CD4-positive, alpha-beta T cell treated with Interleukin-10 for 1 hour (primary cell): Measurements from ENCODE around the gene PGA5.
"Not testable (repeated sequence)": the region's sequence is repeated elsewhere in the genome, so short reads cannot be mapped to it uniquely, and the experiment has no call there.

Experiments
- DNase-seq: peaks from one replicate; pipeline ENCODE4 v3.0.0-alpha.2; 2020

The PGA5 gene

GRCh38 chr11:61229458-61229857, 11.5 kb upstream of the PGA5 start:
- DNase-seq, result not testable (repeated sequence)

DNA sequence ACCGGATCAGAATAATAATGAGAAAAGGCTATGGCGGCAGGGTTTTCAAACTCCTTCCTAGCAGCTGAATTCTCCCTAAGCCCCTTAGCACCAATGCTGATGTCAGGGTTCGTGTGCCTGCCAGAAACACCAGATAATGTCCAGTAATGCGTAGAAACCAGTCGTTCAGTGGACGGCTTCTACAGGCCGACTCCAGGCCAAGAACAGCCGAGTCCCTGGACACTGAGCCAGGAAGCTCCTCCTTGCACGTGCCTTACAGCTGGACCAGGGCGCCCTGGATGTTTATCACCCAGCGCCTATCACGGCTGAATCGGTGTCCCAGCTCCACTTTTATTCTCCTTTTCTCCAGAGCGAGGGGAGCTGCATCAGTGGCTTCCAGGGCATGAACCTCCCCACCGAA, 9.9 kb upstream of the PGA5 start:
- not testable (repeated sequence) for DNase-seq

DNA sequence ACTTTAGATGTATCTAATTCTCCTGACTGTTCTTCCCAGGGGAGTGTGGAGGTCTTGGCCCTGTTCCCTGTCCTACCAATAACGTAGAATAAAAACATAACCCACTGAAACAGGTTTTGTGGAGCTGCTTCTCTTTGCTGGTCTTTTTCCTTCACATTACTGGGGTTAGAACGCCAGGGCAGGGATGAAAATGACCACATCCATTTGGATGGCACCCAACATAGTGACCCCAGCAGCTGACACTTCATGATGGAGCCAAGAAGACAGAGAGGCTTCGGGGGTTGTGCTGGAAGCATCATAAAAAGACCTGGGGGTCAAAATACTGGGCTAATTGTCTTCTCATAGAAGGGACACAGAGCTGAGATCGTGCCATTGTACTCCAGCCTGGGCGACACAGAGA, 9.4 kb upstream of the PGA5 start:
- DNase-seq, result not testable (repeated sequence)

- DNase-seq, result not testable (repeated sequence)
These were observed 8.3 kb upstream of the PGA5 start for GRCh38 chr11:61232548-61233145.

GRCh38 chr11:61237130-61237529, 3.8 kb upstream of the PGA5 start:
- not testable (repeated sequence) for DNase-seq

- DNase-seq, result not testable (repeated sequence)
These were observed 687 bp upstream of the PGA5 start for GRCh38 chr11:61240288-61240687.

DNA sequence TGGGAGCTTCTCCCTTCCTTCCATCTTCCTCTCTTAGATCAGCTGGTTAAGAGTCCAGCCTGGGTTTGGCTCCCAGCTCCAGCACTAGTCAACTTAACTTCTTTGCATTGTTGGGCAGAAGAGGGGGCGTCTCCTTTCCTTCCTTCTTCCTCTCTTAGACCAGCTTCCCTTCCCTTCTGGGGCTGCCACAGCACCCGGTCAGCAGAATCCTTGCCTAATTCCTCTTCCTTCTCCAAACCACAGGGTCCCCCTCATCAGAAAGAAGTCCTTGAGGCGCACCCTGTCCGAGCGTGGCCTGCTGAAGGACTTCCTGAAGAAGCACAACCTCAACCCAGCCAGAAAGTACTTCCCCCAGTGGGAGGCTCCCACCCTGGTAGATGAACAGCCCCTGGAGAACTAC, 551 bp downstream of the PGA5 start:
- DNase-seq, result not testable (repeated sequence)

- DNase-seq, result not testable (repeated sequence)
These were observed 4.4 kb downstream of the PGA5 start for GRCh38 chr11:61245284-61245964.

- not testable (repeated sequence) for DNase-seq
These were observed 7.1 kb downstream of the PGA5 start for GRCh38 chr11:61248071-61248470.

GRCh38 chr11:61249201-61249600, 8.2 kb downstream of the PGA5 start:
- not testable (repeated sequence) for DNase-seq

DNA sequence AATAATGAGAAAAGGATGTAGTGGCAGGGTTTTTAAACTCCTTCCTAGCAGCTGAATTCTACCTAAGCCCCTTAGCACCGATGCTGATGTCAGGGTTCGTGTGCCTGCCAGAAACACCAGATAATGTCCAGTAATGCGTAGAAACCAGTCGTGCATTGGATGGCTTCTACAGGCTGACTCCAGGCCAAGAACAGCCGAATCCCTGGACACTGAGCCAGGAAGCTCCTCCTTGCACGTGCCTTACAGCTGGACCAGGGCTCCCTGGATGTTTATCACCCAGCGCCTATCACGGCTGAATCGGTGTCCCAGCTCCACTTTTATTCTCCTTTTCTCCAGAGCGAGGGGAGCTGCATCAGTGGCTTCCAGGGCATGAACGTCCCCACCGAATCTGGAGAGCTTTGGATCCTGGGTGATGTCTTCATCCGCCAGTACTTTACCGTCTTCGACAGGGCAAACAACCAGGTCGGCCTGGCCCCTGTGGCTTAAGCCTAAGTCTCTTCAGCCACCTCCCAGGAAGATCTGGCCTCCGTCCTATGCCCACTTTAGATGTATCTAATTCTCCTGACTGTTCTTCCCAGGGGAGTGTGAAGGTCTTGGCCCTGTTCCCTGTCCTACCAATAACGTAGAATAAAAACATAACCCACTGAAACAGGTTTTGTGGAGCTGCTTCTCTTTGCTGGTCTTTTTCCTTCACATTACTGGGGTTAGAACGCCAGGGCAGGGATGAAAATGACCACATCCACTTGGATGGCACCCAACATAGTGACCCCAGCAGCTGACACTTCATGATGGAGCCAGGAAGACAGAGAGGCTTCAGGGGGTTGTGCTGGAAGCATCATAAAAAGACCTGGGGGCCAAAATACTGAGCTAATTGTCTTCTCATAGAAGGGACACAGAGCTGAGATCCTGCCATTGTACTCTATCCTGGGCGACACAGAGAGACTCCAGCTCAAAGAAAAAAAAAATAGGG, 10.1 kb downstream of the PGA5 start:
- not testable (repeated sequence) for DNase-seq

- DNase-seq, result not testable (repeated sequence)
These were observed 11.4 kb downstream of the PGA5 start for GRCh38 chr11:61252332-61252731.

- peak; percentile 62 for DNase-seq
These were observed 13.5 kb downstream of the PGA5 start for GRCh38 chr11:61254403-61255025.

DNA sequence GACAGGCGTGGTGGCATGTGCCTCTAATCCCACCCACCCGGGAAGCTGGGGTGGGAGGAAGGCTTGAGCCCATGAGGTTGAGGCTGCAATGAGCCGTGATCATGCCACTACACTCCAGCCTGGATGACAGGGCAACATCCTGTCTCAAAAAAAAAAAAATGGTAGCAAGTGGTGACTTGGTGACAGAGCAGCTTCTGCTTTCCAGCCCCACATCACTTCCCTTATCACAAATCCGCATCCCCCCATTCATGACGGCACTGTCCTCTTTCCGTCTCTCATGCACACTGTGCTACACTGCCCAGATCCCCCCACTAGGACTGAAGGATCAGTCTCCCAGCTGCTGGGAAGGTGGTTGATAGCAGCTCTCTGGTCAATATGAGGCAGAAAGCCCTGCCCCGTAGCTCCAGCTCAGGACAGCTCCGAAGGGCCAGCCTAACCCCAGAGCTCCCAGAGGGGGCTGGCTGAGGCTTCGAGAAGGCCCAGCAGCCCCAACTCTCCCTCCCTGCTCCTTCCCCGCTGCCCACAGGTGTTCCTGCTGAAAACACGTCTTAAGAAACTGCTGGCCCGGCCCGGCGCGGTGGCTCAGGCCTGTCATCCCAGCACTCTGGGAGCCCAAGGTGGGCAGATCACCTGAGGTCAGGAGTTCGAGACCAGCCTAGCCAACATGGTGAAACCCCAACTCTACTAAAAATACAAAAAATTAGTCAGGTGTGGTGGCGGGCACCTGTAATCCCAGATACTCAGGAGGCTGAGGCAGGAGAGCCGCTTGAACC, 15.9 kb downstream of the PGA5 start:
- DNase-seq, result no peak

DNA sequence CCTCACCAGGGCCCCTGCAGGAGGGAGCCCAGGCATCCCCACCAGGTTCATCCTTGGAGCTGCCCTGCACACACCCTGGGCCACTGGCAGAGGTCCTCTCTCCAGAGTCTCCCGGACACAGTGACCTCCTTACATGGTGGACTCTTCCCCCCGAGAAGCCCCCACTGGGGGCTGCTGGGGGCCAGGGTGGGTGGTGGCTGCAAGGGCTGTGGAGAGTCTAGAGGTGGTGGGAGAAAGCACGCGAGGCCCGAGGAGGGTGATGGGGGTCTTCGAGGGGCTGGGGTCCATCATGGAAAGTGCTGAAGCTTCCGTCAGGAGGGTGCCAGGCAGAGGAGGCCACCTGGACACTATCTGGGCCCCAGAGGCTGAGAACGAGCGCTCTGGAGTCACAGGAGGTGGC, 17.6 kb downstream of the PGA5 start:
- no peak for DNase-seq

DNA sequence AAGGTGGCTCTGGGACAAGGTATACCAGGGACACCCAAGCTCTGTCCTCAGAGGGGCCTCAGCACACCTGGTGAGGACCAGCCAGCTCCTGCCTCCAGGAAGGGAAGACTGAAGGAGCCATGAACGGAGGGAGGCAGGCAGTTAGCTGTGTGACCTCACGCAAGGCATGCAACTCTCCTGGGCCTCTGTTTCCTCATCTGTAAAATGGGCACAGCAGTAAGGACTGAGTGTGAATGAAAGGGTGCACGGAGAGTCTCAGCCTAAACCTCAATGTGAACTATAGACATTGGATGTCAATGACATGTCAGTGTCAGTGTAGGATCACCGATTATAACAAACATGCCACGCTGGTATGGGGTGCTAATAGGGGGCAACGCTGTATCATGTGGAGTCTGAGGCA, 18.4 kb downstream of the PGA5 start:
- no peak for DNase-seq

DNA sequence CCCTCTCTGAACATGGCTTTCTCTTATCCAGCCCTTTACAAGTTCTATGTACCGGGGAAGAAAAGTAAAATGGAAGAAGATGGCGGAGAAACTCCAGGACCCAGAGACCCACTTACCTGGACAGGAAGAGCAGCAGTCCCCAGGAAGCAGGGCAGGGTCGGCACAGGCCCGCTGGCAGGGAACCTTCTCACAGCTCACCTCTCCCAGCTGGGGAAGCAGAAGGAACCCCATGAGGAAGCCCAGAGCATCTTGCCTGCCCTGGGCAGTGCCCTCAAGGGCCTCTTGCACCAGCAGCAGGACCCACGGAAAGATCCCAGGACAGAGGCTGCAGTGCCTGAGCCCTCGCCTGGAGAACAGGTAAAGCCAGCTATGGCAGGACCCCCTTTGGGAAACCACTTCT, 23.4 kb downstream of the PGA5 start:
- DNase-seq, result no peak

DNA sequence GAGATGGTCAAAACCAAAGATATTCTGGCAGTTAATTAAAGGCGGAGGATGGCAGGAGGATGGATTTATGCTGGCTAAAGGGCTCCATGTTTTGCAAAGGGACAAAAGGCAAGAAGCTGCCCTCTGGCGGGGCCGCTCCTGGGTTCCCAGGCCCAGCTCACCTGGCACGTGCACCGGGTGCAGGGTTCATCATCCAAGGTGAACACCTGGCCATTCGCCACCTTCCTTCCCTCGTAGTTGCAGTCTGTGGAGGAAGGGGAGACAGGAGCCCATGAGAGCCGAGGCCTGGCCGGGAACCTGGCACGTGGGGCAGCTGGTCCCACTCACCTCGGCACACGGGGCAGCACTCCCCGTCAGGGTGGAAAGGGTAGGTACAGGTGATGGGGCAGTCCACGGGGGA, 23.8 kb downstream of the PGA5 start:
- no peak for DNase-seq

DNA sequence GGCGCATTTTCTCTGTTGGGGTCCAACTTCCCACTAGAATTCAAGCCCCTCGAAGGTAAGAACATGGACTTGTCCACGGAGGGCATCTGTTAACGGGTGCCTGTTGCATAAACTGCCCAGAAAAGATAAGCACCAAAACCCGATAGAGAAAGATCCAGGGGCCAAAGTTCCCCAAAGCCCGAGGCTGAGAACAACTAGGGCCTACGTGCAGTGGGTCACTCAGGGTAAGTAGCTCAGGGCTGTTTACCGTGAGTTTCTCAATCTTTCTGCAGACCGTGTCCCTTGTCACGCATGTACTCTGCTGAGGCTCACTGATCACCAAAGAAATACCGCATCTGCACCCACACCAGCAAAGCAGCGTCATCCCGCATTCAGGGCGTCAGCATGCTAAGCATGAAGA, 24.4 kb downstream of the PGA5 start:
- DNase-seq, result no peak

- no peak for DNase-seq
These were observed 25.6 kb downstream of the PGA5 start for GRCh38 chr11:61266602-61267001.

DNA sequence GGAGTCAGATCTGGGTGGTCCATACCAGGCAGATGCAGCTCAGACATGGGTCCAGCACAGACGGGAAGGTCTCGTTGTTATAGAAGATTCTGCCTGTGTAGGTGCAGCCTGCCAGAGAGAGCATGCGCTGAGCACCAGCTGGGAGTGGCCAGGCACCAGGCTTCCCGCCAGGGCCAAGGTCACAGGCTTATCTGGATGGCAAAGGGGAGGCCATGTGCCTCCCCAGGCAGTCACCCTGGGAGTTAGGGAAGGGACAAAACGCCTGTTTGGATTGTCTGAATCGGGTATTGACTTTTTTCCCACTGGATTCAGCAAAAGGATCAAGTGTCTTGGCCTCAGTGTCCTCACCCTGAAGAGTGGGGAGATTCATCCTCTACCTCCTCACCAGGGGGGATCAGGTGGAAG, 26.5 kb downstream of the PGA5 start:
- DNase-seq, result no peak

DNA sequence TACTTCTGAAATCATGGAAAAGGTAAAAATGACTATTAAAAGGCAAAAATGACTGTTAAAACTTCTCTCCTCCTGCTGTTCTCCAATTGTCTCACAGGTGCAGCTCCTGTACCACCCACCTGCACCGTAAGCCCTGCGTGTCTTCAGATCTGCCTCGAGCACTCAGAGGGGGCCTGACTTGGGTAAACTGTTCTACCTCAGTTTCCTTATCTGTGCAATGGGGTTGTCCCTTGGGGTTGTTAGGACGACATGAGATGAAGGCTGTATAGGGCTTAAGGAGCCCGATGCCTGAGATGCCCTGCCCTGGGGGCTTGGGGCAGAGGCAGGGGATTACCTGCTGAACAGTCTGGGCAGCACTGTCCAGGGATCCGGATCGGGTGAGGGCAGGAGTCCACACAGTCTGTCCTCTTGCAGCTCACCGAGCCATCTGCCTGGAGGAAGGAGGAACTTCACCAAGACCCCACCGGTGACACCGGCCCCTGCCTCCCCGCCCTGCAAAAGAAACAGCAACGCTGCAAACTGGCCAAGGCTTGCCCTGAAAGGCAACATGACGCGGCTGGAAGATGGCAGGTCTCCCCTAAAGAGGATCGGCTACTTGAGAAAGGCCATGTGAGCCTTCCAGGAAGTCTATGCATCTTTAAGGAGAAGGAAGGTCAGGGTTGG, 27.7 kb downstream of the PGA5 start:
- DNase-seq, result no peak
